Activated CD8-positive, alpha-beta memory T cell treated with anti-CD3 and anti-CD28 coated beads, Interleukin-2, amount 50 U/mL, for 4 hours (primary cell): ENCODE data around the gene TRIM3.

ENCODE experiments used
- DNase-seq: peaks from one replicate; pipeline ENCODE4 v3.0.0-alpha.2; 2020

Gene TRIM3

GRCh38 chr11:6400431-6401345 is 73.1 kb downstream of the TRIM3 start:
- DNase-seq: no peak
